CD4-positive, alpha-beta memory T cell (primary cell): Measurements from ENCODE around the gene STX18. TPM values are rescaled to one million over a fixed set of nuclear protein-coding genes. Genes with fewer than 3 reads are reported as not detected.

Experiments used
- CTCF ChIA-PET: fragments of 350-600 bp; sonication (Branson Sonifier 250); formaldehyde crosslinking; loops from one replicate; lab custom pipeline; 2021; ENCODE audit warnings: inconsistent platforms; ENCODE audit not compliant: partially characterized antibody; lab: Charles Lee
- POLR2A ChIA-PET: fragments of 350-600 bp; sonication (Branson Sonifier 250); formaldehyde crosslinking; loops from one replicate; lab custom pipeline; 2021; ENCODE audit not compliant: partially characterized antibody; lab: Charles Lee
- DNase-seq, 5 donors: peaks; one replicate each; pipeline versions ENCODE4 v3.0.0 to v3.0.0-alpha.2; 2020 to 2022; ENCODE audit warnings: mixed read lengths in 1 of 5
- H3K27ac ChIP-seq: one replicate; pipeline ENCODE4 v1.7.0; 2013; ENCODE audit warnings: low read depth, low read length
- H3K27me3 ChIP-seq: 2 replicates; pipeline ENCODE4 v1.7.0; 2013; ENCODE audit warnings: mild to moderate bottlenecking, low read length, moderate library complexity; ENCODE audit not compliant: insufficient read depth
- H3K36me3 ChIP-seq: 2 replicates; pipeline ENCODE4 v1.7.0; 2013; ENCODE audit warnings: mild to moderate bottlenecking, low read length, moderate library complexity; ENCODE audit not compliant: insufficient read depth
- H3K4me1 ChIP-seq: 2 replicates; pipeline ENCODE4 v1.7.0; 2013; ENCODE audit warnings: mild to moderate bottlenecking, low read length, moderate library complexity; ENCODE audit not compliant: insufficient read depth
- H3K4me3 ChIP-seq, 2 donors: one replicate each; pipeline ENCODE4 v1.7.0; 2013; ENCODE audit warnings: low read length in 2 of 2, mild to moderate bottlenecking in 1 of 2
- H3K9me3 ChIP-seq, 2 donors: one replicate each; pipeline ENCODE4 v1.7.0; 2013; ENCODE audit warnings: low read length in 2 of 2, control low read depth in 1 of 2; ENCODE audit not compliant: control insufficient read depth in 1 of 2
- H3K27ac Mint-ChIP-seq, 7 donors: one replicate each; pipeline ENCODE4 v1.8.0; 2020 to 2021; ENCODE audit warnings: mixed read lengths in 7 of 7, mild to moderate bottlenecking in 6 of 7, inconsistent platforms in 3 of 7, moderate library complexity in 3 of 7
- H3K27me3 Mint-ChIP-seq, 2 donors: one replicate each; pipeline ENCODE4 v1.8.0; 2020 to 2021; ENCODE audit warnings: mixed read lengths in 2 of 2
- H3K36me3 Mint-ChIP-seq, 2 donors: one replicate each; pipeline ENCODE4 v1.8.0; 2020 to 2021; ENCODE audit warnings: mixed read lengths in 2 of 2, inconsistent platforms in 1 of 2, mild to moderate bottlenecking in 1 of 2
- H3K4me1 Mint-ChIP-seq, 4 donors: one replicate each; pipeline ENCODE4 v1.8.0; 2020 to 2021; ENCODE audit warnings: mixed read lengths in 4 of 4, mild to moderate bottlenecking in 1 of 4
- H3K4me3 Mint-ChIP-seq, 8 donors: one replicate each; pipeline ENCODE4 v1.8.0; 2020 to 2021; ENCODE audit warnings: mixed read lengths in 8 of 8, mild to moderate bottlenecking in 7 of 8, moderate library complexity in 6 of 8, inconsistent platforms in 3 of 8
- H3K9me3 Mint-ChIP-seq, 8 donors: one replicate each; pipeline ENCODE4 v1.8.0; 2020 to 2021; ENCODE audit warnings: mixed read lengths in 8 of 8, mild to moderate bottlenecking in 5 of 8, inconsistent platforms in 3 of 8, moderate library complexity in 1 of 8
- intact Hi-C: fragments of 100-400 bp; cut with micrococcal nuclease; formaldehyde crosslinking; loops from one replicate; pipeline ENCODE4 v1.15.1; 2023
- polyA plus RNA-seq, 2 donors: library from polyadenylated mRNA; unstranded; fragments of 300-500 nt; fragmentation: Illumina TruSeq; gene quantifications; one replicate each; pipeline ENCODE4 v1.2.3, GENCODE V29; 2021
- total RNA-seq, 2 experiments: library from RNA; stranded (reverse); gene quantifications; one replicate each; pipeline ENCODE4 v1.2.3, GENCODE V29; 2021

Gene STX18
- total and polyA plus RNA-seq, 4 experiments from 2014 or later, result 25.6 to 34.5 (median 31.2) TPM

- Histone ChIP-seq H3K27ac (no peak overlapping the region), H3K27me3 (no peaks in the 10 kb centered on the region), H3K4me1 (no peaks in the 10 kb centered on the region), H3K4me3 (no peak overlapping the region), H3K9me3 (no peaks in the 10 kb centered on the region), H3K36me3 (peaks cover 12% of the 10 kb centered on the region)
- intact Hi-C loops, result loop anchor here (5.0 kb wide), 1 partner anchor 95 kb away; no protein-coding TSS in a partner anchor
- H3K9me3 Mint-ChIP-seq, result no peaks in the 10 kb centered on the region
- POLR2A ChIA-PET, result no interaction called here
- H3K4me3 Mint-ChIP-seq, result no peak overlapping the region
- CTCF ChIA-PET, result interaction anchor here (0.7 to 6.5 kb wide), 14 partner anchors 8 to 184 kb away, joined by 3 to 43 read pairs (median 7); partner anchors contain the start of gene TMEM128
- peak overlapping the region in 1 of 7 donors; percentile 16 for H3K27ac Mint-ChIP-seq
- DNase-seq, result no peak
- H3K4me1 Mint-ChIP-seq, result peaks cover 7 to 13% (median 8%) of the 10 kb centered on the region in 4 donors
- peaks cover 15 to 37% of the 10 kb centered on the region in 2 donors for H3K36me3 Mint-ChIP-seq
- no peaks in the 10 kb centered on the region for H3K27me3 Mint-ChIP-seq
These were observed 109.3 kb downstream of the STX18 start for GRCh38 chr4:4432341-4433125.

GRCh38 chr4:4430492-4431195 lies 111.2 kb downstream of the STX18 start:
- no peak overlapping the region for H3K4me3 Mint-ChIP-seq
- DNase-seq, result peak; percentile 44 to 57 (median 50)
- Histone ChIP-seq H3K9me3 (no peaks in the 10 kb centered on the region), H3K4me1 (no peaks in the 10 kb centered on the region), H3K4me3 (no peak overlapping the region), H3K36me3 (peaks cover 9% of the 10 kb centered on the region), H3K27ac (no peak overlapping the region), H3K27me3 (no peaks in the 10 kb centered on the region)
- peaks cover 11 to 35% of the 10 kb centered on the region in 2 donors for H3K36me3 Mint-ChIP-seq
- H3K9me3 Mint-ChIP-seq, result no peaks in the 10 kb centered on the region
- CTCF ChIA-PET, result interaction anchor here (1.0 to 6.5 kb wide), 19 partner anchors 8 to 182 kb away, joined by 3 to 43 read pairs (median 7); partner anchors contain the start of genes STX18 and TMEM128
- H3K27ac Mint-ChIP-seq, result peak overlapping the region in 4 of 7 donors; percentile 16 to 51 (median 26)
- no peaks in the 10 kb centered on the region for H3K27me3 Mint-ChIP-seq
- peaks cover 7 to 14% (median 8%) of the 10 kb centered on the region in 4 donors for H3K4me1 Mint-ChIP-seq
- POLR2A ChIA-PET, result interaction anchor here (1.8 kb wide), 1 partner anchor 31 kb away, joined by 7 read pairs; no protein-coding TSS in a partner anchor
- intact Hi-C loops, result loop anchor here (1.0 to 5.0 kb wide), 5 partner anchors 32 to 178 kb away; no protein-coding TSS in a partner anchor

GRCh38 chr4:4428966-4429875 lies 112.6 kb downstream of the STX18 start:
- no peak overlapping the region for H3K4me3 Mint-ChIP-seq

GRCh38 chr4:4427886-4428285 lies 114.0 kb downstream of the STX18 start:
- Histone ChIP-seq H3K27ac (no peak overlapping the region), H3K4me3 (no peak overlapping the region), H3K9me3 (no peaks in the 10 kb centered on the region), H3K36me3 (peaks cover 11% of the 10 kb centered on the region), H3K27me3 (no peaks in the 10 kb centered on the region), H3K4me1 (no peaks in the 10 kb centered on the region)
- CTCF ChIA-PET, result interaction anchor here (1.3 to 6.5 kb wide), 4 partner anchors 9 to 176 kb away, joined by 3 to 35 read pairs (median 19); no protein-coding TSS in a partner anchor
- Mint-ChIP-seq H3K4me1 (peaks cover 7 to 14% (median 8%) of the 10 kb centered on the region in 4 donors), H3K36me3 (peaks cover 9 to 33% of the 10 kb centered on the region in 2 donors), H3K4me3 (no peak overlapping the region), H3K9me3 (no peaks in the 10 kb centered on the region), H3K27ac (peak overlapping the region in 1 of 7 donors; percentile 59), H3K27me3 (no peaks in the 10 kb centered on the region)
- POLR2A ChIA-PET, result interaction anchor here (1.2 kb wide), 1 partner anchor 168 kb away, joined by 3 read pairs; no protein-coding TSS in a partner anchor
- intact Hi-C loops, result no loop called here
- DNase-seq, result no peak

More at GRCh38 chr4:4428966-4429875, 112.6 kb downstream of the STX18 start:
- H3K27me3 ChIP-seq, result no peaks in the 10 kb centered on the region
- CTCF ChIA-PET, result interaction anchor here (1.1 to 6.5 kb wide), 7 partner anchors 8 to 178 kb away, joined by 3 to 43 read pairs (median 20); no protein-coding TSS in a partner anchor
- H3K4me3 ChIP-seq, result no peak overlapping the region
- H3K9me3 ChIP-seq, result no peaks in the 10 kb centered on the region
- DNase-seq, result no peak
- H3K36me3 Mint-ChIP-seq, result peaks cover 13 to 35% of the 10 kb centered on the region in 2 donors
- peak overlapping the region in 2 of 7 donors; percentile 15 to 72 for H3K27ac Mint-ChIP-seq
- no peaks in the 10 kb centered on the region for H3K9me3 Mint-ChIP-seq
- POLR2A ChIA-PET, result interaction anchor here (1.2 kb wide), 1 partner anchor 169 kb away, joined by 3 read pairs; no protein-coding TSS in a partner anchor
- no peak overlapping the region for H3K27ac ChIP-seq
- H3K4me1 Mint-ChIP-seq, result peaks cover 7 to 14% (median 8%) of the 10 kb centered on the region in 4 donors
- H3K4me1 ChIP-seq, result no peaks in the 10 kb centered on the region
- intact Hi-C loops, result no loop called here
- no peaks in the 10 kb centered on the region for H3K27me3 Mint-ChIP-seq
- peaks cover 6% of the 10 kb centered on the region for H3K36me3 ChIP-seq

- no peak overlapping the region for H3K27ac ChIP-seq
- DNase-seq, result no peak
- H3K9me3 ChIP-seq, result no peaks in the 10 kb centered on the region
- POLR2A ChIA-PET, result no interaction called here
- intact Hi-C loops, result no loop called here
- H3K4me3 ChIP-seq, result no peak overlapping the region
- H3K4me1 ChIP-seq, result no peaks in the 10 kb centered on the region
- peak overlapping the region in 2 of 7 donors; percentile 57 to 59 for H3K27ac Mint-ChIP-seq
- peaks cover 11 to 36% of the 10 kb centered on the region in 2 donors for H3K36me3 Mint-ChIP-seq
- no peaks in the 10 kb centered on the region for H3K27me3 ChIP-seq
- peaks cover 11% of the 10 kb centered on the region for H3K36me3 ChIP-seq
- H3K9me3 Mint-ChIP-seq, result no peaks in the 10 kb centered on the region
- H3K4me3 Mint-ChIP-seq, result no peak overlapping the region
- peaks cover 7 to 14% (median 8%) of the 10 kb centered on the region in 4 donors for H3K4me1 Mint-ChIP-seq
- no peaks in the 10 kb centered on the region for H3K27me3 Mint-ChIP-seq
- CTCF ChIA-PET, result interaction anchor here (1.3 to 6.5 kb wide), 4 partner anchors 9 to 176 kb away, joined by 3 to 35 read pairs (median 19); no protein-coding TSS in a partner anchor
These were observed 114.6 kb downstream of the STX18 start for GRCh38 chr4:4427121-4427870.
